Heart right ventricle (tissue), 16 donors: ENCODE measurements around the gene BLCAP. TPM values are rescaled to one million over a fixed set of nuclear protein-coding genes. Genes with fewer than 3 reads are reported as not detected.

Source experiments
- ATAC-seq, 8 donors: fragments of 200-7000 bp; cut with Tn5 transposase; one replicate each; pipeline ENCODE4 v1.9.1; 2020; ENCODE audit warnings: mild to moderate bottlenecking in 8 of 8, moderate library complexity in 8 of 8, moderate number of reproducible peaks in 1 of 8
- DNase-seq, 2 donors: peaks; one replicate each; pipeline ENCODE4 v3.0.0-alpha.2; 2020
- H3K27ac ChIP-seq, 10 donors: fragments of 200-600 bp; sonication (generic) in 2 of 10; one replicate each; pipeline versions ENCODE4 v1.5.0 to v1.8.0; 2020 to 2022; ENCODE audit warnings: mild to moderate bottlenecking in 3 of 10
- H3K27me3 ChIP-seq, 7 donors: fragments of 200-600 bp; one replicate each; pipeline ENCODE4 v1.8.0; 2021 to 2022; ENCODE audit warnings: mild to moderate bottlenecking in 2 of 7
- H3K36me3 ChIP-seq, 9 donors: fragments of 200-600 bp; sonication (generic) in 1 of 9; one replicate each; pipeline versions ENCODE4 v1.5.0 to v1.8.0; 2020 to 2022; ENCODE audit warnings: mild to moderate bottlenecking in 2 of 9
- H3K4me1 ChIP-seq, 9 donors: fragments of 200-600 bp; sonication (generic) in 1 of 9; one replicate each; pipeline versions ENCODE4 v1.5.0 to v1.8.0; 2020 to 2022; ENCODE audit warnings: mild to moderate bottlenecking in 4 of 9
- H3K4me3 ChIP-seq, 10 donors: fragments of 200-600 bp; sonication (generic) in 2 of 10; one replicate each; pipeline versions ENCODE4 v1.5.0 to v1.8.0; 2020 to 2022; ENCODE audit warnings: mild to moderate bottlenecking in 7 of 10, moderate library complexity in 2 of 10
- H3K9me3 ChIP-seq, 11 donors: fragments of 200-600 bp in 10 of 11; sonication (generic) in 2 of 11; one replicate each; pipeline versions ENCODE4 v1.5.0 to v1.8.0; 2013 to 2022; ENCODE audit warnings: mild to moderate bottlenecking in 2 of 11, control low read depth in 1 of 11, moderate library complexity in 1 of 11
- CTCF ChIP-seq, 9 donors: fragments of 200-600 bp; sonication (generic) in 2 of 9; IDR thresholded peaks; one replicate each; pipeline versions ENCODE4 v1.5.0 to v1.8.0; 2021 to 2022; ENCODE audit warnings: antibody characterized with exemption in 9 of 9, mild to moderate bottlenecking in 5 of 9, moderate library complexity in 1 of 9
- WGBS, 2 donors: extraction: QIAGEN DNeasy Blood & Tissue Kit; methylation state at CpG; one replicate each; pipeline ENCODE4 v1.1.7; 2013; ENCODE audit warnings: inconsistent platforms in 1 of 2; 5-methylcytosine and 5-hydroxymethylcytosine counted together
- intact Hi-C, 10 donors: fragments of 100-400 bp; cut with DNase I; formaldehyde crosslinking; loops; one replicate each; pipeline versions ENCODE4 v1.11.1 to v1.14.2; 2022
- polyA plus RNA-seq, 2 donors: library from polyadenylated mRNA; stranded (reverse); fragments of 200-250 nt; gene quantifications; one replicate each; pipeline ENCODE4 v1.2.3, GENCODE V29; 2013
- total RNA-seq, 10 donors: library from RNA; stranded (reverse); fragmentation: NEBNext Ultra II Directional in 3 of 10; extraction: Animal tissue kit (Norgen Biotek cat#: 25700) in 3 of 10; gene quantifications; one replicate each; pipeline versions ENCODE4 v1.2.1 to v1.2.4, GENCODE V29; 2021 to 2023
- donor health status: Arrhythmogenic right ventricular cardiomyopathy.
- donor health status: ischemic (EF 13 %, LVEDD 7.1; RV severe dilation, severe dysfunction).
- donor health status: healthy with polysubstance abuse.
- donor health status: DM: no; HTN: yes; CAD: no.
- donor health status: DM: no; HTN: no; CAD: no.
- donor health status: ischemic (EF 25% LVEDD 6.9; RV normal size, moderate dysfunction).
- donor health status: ischemic (EF 25% LVEDD 5.7; RV mildly dilated, moderate dysfunction).
- donor health status: healthy.
- donor health status: DM: yes; HTN: yes; CAD: no.
- donor health status: Ischemic cardiomyopathy.
- donor health status: ischemic (EF 35%, LVEDD 5.7; RV mildly dilated, moderate dysfunction).
- donor health status: nonischemic (EF 11% LVEDD 7.7; RV severe dilation, severe dysfunction).
- donor health status: DM: yes; HTN: yes; CAD: no.
- donor health status: PGD.
- donor health status: ischemic (EF 29% LVEDD 5.4; RV normal size, mild dysfunction).
- donor health status: nonischemic (EF 23%, LVEDD 6.1; RV moderate dilation, normal function).

The BLCAP gene
- total and polyA plus RNA-seq, 12 donors: 66.1 to 106 (median 82.9) TPM

GRCh38 chr20:37469531-37469930, 58.1 kb downstream of the BLCAP start:
- no peaks in the 10 kb centered on the region for H3K9me3 ChIP-seq
- no peak overlapping the region for H3K4me3 ChIP-seq
- DNase-seq: no peak
- no peaks in the 10 kb centered on the region for H3K4me1 ChIP-seq
- no peak for ATAC-seq
- 90 to 91% methylated on average over 7 of the region's 7 CpGs for WGBS, 2 donors
- H3K36me3 ChIP-seq: no peaks in the 10 kb centered on the region
- no peak for TF ChIP-seq CTCF (IDR thresholded peaks at IDR 0.05)
- no peak overlapping the region for H3K27ac ChIP-seq
- intact Hi-C loops: no loop called here
- peaks cover 0 to 8% (median 0%) of the 10 kb centered on the region in 7 donors for H3K27me3 ChIP-seq

GRCh38 chr20:37468886-37469285, 58.8 kb downstream of the BLCAP start:
- 79 to 92% methylated on average over 4 of the region's 4 CpGs for whole genome bisulfite sequencing, 2 donors
- H3K27me3 ChIP-seq: peaks cover 0 to 8% (median 0%) of the 10 kb centered on the region in 7 donors
- DNase-seq: no peak
- no peak overlapping the region for H3K27ac ChIP-seq
- H3K4me1 ChIP-seq: no peaks in the 10 kb centered on the region
- H3K9me3 ChIP-seq: no peaks in the 10 kb centered on the region
- intact Hi-C loops: no loop called here
- no peak overlapping the region for H3K4me3 ChIP-seq
- no peak for TF ChIP-seq CTCF (IDR thresholded peaks at IDR 0.05)
- no peak for ATAC-seq
- H3K36me3 ChIP-seq: no peaks in the 10 kb centered on the region

Other genes starting within 250 kb of the BLCAP start
- gene MANBAL, start 238.2 kb downstream of the BLCAP start, total RNA-seq: 10 to 100 TPM; 17.8 to 24.9 (median 20.4) TPM
- gene MANBAL, start 238.2 kb downstream of the BLCAP start, polyA plus RNA-seq: 10 to 100 TPM; 18.4 to 52.3 TPM
- gene SRC, start 181.7 kb downstream of the BLCAP start, total RNA-seq: 10 to 100 TPM in 1 of 10 donors, 1 to 10 TPM in 9; 1.9 to 10.8 (median 3.6) TPM
- gene SRC, start 181.7 kb downstream of the BLCAP start, polyA plus RNA-seq: 1 to 10 TPM; 4.7 to 5.2 TPM
- gene NNAT, start 6.6 kb downstream of the BLCAP start, total RNA-seq: under 1 TPM in 5 of 10 donors, not detected in 5; 0.24 to 0.78 (median 0.46) TPM
- gene NNAT, start 6.6 kb downstream of the BLCAP start, polyA plus RNA-seq: 1 to 10 TPM in 1 of 2 donors, under 1 TPM in 1; 0.29 to 1.1 TPM
- 10 to 100 TPM; 43.2 to 62.2 (median 52.0) TPM for gene CTNNBL1, start 166.2 kb upstream of the BLCAP start, total RNA-seq
- 100 to 1,000 TPM in 1 of 2 donors, 10 to 100 TPM in 1; 42.2 to 104 TPM for gene CTNNBL1, start 166.2 kb upstream of the BLCAP start, polyA plus RNA-seq